NCI-H510A (cell line): ENCODE results near the gene PHF13.

Experiments used
- DNase-seq: peaks from one replicate; lab custom pipeline; 2025; lab: John Stamatoyannopoulos, UW

Gene PHF13

GRCh38 chr1:6602669-6603237 lies 10.8 kb upstream of the PHF13 start, which contains the start of gene KLHL21:
KLHL21 (minus strand) TSS chr1:6602869; CDS start chr1:6602817, 52 bp downstream.
- peak; percentile 81 for DNase-seq

- DNase-seq: no peak
Measured at GRCh38 chr1:6603238-6603914, 10.2 kb upstream of the PHF13 start.

GRCh38 chr1:6603915-6604558 lies 9.5 kb upstream of the PHF13 start:
- no peak for DNase-seq

- peak; percentile 79 for DNase-seq
Measured at GRCh38 chr1:6612641-6613360, 730 bp upstream of the PHF13 start.

- peak; percentile 50 for DNase-seq
Measured at GRCh38 chr1:6614019-6614928, 743 bp downstream of the PHF13 start.

- no peak for DNase-seq
Measured at GRCh38 chr1:6614929-6615785, 1.6 kb downstream of the PHF13 start.

GRCh38 chr1:6619045-6619444 lies 5.5 kb downstream of the PHF13 start:
- DNase-seq: no peak

GRCh38 chr1:6621429-6622391 lies 8.2 kb downstream of the PHF13 start:
- no peak for DNase-seq

- DNase-seq: no peak
Measured at GRCh38 chr1:6622396-6623152, 9.0 kb downstream of the PHF13 start.

- no peak for DNase-seq
Measured at GRCh38 chr1:6623269-6623965, 9.9 kb downstream of the PHF13 start.

GRCh38 chr1:6624710-6625583 lies 11.4 kb downstream of the PHF13 start, which contains the start of gene THAP3:
THAP3 (plus strand) TSS chr1:6624868; CDS start chr1:6625219, 351 bp downstream.
- DNase-seq: peak; percentile 93

GRCh38 chr1:6625584-6626149 lies 12.1 kb downstream of the PHF13 start:
- DNase-seq: no peak

- no peak for DNase-seq
Measured at GRCh38 chr1:6627031-6627430, 13.5 kb downstream of the PHF13 start.

GRCh38 chr1:6627841-6628545 lies 14.5 kb downstream of the PHF13 start:
- DNase-seq: no peak

- no peak for DNase-seq
Measured at GRCh38 chr1:6628971-6629479, 15.5 kb downstream of the PHF13 start.

GRCh38 chr1:6630027-6630426 lies 16.5 kb downstream of the PHF13 start:
- no peak for DNase-seq
